Neuron (in vitro differentiated cells): ENCODE data around the gene DEPDC5.

Experiments
- H2AFZ ChIP-seq: one replicate; pipeline ENCODE4 v1.6.1; 2013; ENCODE audit warnings: low read depth, mild to moderate bottlenecking, inconsistent platforms, low read length, moderate library complexity
- H3K27me3 ChIP-seq: one replicate; pipeline ENCODE4 v1.6.1; 2013; ENCODE audit warnings: low read length; ENCODE audit not compliant: insufficient read depth
- H3K36me3 ChIP-seq: one replicate; pipeline ENCODE4 v1.6.1; 2013; ENCODE audit warnings: low read length; ENCODE audit not compliant: insufficient read depth
- H3K4me1 ChIP-seq: one replicate; pipeline ENCODE4 v1.6.1; 2013; ENCODE audit warnings: low read length; ENCODE audit not compliant: insufficient read depth
- H3K4me3 ChIP-seq: 2 replicates; pipeline ENCODE4 v1.5.1; 2013; ENCODE audit warnings: mild to moderate bottlenecking, low read length, moderate library complexity
- H3K9me3 ChIP-seq: one replicate; pipeline ENCODE4 v1.6.1; 2013; ENCODE audit warnings: low read length

DEPDC5 gene

DNA sequence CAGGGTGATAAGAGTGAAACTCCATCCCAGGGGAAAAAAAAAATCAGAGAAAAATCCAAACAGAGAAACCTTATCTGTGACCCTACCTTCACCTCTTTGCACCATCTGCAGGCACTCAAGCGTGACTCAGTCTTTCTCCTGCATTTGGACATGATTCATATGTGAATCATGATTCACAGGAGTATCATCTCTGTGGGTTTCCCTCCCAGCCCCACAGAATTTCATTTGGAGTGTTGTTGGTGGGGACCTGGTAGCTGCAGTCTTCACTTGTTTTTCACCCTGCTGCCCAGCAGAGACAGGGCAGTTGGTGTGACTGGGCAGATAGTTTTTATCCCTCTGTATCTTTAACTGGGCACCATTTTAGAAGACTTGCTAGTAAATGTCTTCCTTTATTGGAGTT, 75.7 kb downstream of the DEPDC5 start:
- peaks cover 23% of the 10 kb centered on the region for H3K4me1 ChIP-seq
- H3K4me3 ChIP-seq = no peak overlapping the region
- H3K36me3 ChIP-seq = peaks cover 30% of the 10 kb centered on the region
- no peak overlapping the region for H2AFZ ChIP-seq
- H3K27me3 ChIP-seq = no peaks in the 10 kb centered on the region
- no peaks in the 10 kb centered on the region for H3K9me3 ChIP-seq

DNA sequence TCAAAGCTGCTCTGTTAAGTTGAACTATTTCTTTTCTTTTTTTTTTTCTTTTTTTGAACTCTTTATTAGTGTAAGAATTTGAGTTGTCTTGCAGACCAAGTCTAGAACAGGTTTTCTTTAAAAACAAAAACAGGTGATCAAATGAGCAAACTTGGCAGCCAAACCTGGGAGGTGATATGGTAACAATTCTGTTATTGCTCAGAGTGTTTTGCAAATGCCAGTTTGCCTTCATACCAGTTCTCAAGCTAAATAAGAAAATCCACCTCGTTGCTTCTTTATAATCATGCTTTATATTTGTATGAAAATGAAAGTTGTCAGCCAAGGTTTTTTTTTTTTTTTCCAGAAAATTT, 76.9 kb downstream of the DEPDC5 start:
- Histone ChIP-seq H2AFZ (no peak overlapping the region), H3K27me3 (no peaks in the 10 kb centered on the region), H3K4me1 (peaks cover 19% of the 10 kb centered on the region), H3K36me3 (peaks cover 37% of the 10 kb centered on the region), H3K4me3 (no peak overlapping the region), H3K9me3 (no peaks in the 10 kb centered on the region)

DNA sequence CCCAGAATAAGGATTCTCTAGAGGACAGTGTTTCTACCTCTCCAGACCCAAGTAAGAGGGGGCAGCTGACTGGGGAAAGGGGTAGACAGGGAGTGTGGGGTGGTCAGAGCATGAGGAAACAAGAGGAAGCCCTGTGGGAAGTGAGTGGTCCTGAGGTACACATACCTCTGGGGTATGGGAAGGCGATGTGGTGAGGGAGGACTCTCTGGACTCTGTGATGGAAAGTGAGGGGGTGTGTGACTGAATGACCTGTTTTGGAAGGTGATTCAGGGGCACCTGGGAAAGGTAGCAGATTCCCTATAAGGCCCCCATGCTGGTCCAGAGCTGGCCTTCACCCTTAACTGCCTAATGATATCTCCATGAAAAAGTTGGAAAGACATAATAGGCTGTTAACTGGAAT, 80.1 kb downstream of the DEPDC5 start:
- no peaks in the 10 kb centered on the region for H3K4me1 ChIP-seq
- H3K36me3 ChIP-seq = peaks cover 46% of the 10 kb centered on the region
- no peaks in the 10 kb centered on the region for H3K9me3 ChIP-seq
- H2AFZ ChIP-seq = no peak overlapping the region
- H3K27me3 ChIP-seq = no peaks in the 10 kb centered on the region
- no peak overlapping the region for H3K4me3 ChIP-seq

DNA sequence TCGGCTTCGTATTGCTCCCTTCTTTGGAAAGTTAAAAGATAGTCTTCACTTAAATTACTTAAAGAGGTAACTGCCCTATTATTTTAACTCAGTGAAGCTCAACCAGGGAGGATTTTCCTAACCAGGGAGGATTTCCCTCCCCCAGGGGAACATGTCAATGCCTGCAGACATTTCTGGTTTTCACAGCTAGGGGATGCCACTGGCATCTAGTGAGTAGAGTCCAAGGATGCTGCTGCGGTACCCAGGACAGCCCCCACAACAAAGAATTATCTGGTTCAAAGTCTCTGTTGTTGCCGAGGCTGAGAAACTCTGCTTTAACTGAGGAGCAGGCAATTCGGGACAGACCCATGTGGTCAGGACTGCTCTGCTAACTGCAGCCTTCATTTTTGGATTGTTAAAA, 82.2 kb downstream of the DEPDC5 start:
- Histone ChIP-seq H3K4me1 (no peaks in the 10 kb centered on the region), H3K9me3 (no peaks in the 10 kb centered on the region)

DNA sequence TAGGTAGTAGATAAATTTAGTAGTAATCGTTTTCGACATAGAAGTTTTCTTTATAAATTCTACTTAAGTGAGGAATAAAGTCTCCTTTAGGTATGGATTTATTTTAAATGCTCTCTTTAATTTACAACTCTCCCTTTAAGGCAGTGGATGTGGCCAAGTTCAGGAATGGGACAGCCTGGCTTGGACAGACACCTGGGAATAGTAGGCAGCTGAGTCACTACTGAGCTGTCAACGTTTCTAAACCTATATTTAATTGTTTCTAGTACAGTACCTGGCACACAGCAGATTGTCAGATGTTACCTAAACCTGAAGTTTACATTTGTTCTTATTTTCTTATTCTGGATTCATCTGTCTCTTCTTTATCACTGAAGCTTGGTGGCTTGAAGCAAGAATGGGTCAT, 85.1 kb downstream of the DEPDC5 start:
- peaks cover 60% of the 10 kb centered on the region for H3K36me3 ChIP-seq
- no peaks in the 10 kb centered on the region for H3K9me3 ChIP-seq

More for the DNA sequence above, 82.2 kb downstream of the DEPDC5 start:
- H3K27me3 ChIP-seq = no peaks in the 10 kb centered on the region
- H3K36me3 ChIP-seq = peaks cover 47% of the 10 kb centered on the region
- no peak overlapping the region for H3K4me3 ChIP-seq
- H2AFZ ChIP-seq = no peak overlapping the region

DNA sequence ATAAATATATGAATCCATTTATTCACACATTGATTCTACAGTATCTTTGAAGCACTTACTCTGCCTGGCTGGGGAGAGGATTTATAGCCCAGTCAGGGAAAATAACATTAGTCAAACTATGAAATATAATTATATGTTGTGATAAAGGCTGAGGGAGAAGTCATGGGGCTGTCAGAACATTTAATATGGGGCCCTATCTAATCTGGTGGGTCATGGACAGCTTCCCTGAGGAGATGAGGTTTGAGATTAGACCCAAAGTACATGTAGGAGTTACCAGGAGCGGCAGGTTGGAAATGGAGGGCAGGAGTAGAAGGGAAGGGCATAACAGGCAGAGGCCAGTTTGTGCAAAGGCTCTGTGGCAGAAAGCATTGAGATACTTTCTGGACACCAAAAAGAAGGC, 86.2 kb downstream of the DEPDC5 start:
- no peaks in the 10 kb centered on the region for H3K4me1 ChIP-seq
- peaks cover 61% of the 10 kb centered on the region for H3K36me3 ChIP-seq
- no peak overlapping the region for H2AFZ ChIP-seq
- no peak overlapping the region for H3K4me3 ChIP-seq
- no peaks in the 10 kb centered on the region for H3K9me3 ChIP-seq
- no peaks in the 10 kb centered on the region for H3K27me3 ChIP-seq

More for the DNA sequence above, 85.1 kb downstream of the DEPDC5 start:
- Histone ChIP-seq H3K27me3 (no peaks in the 10 kb centered on the region), H3K4me1 (no peaks in the 10 kb centered on the region), H3K4me3 (no peak overlapping the region), H2AFZ (no peak overlapping the region)

DNA sequence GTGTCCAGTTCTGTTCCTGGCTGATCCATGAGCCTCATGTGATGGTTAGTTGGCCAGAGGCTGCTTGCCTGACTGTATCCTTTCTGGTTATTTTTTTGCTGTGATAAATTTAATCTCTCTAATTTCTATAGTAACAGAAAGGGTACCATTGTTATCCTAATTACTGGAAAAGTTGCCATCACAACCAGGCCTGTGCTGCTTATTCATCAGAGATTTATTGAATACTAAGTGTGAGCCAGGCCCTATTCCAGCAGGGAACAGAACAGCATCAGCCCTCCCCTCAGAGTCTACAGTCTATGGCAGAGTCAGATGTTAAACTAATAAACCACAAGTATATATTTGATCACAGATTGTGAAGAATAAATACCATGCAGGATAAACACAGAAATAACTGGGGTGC, 86.8 kb downstream of the DEPDC5 start:
- H3K4me3 ChIP-seq = no peak overlapping the region
- H3K9me3 ChIP-seq = no peaks in the 10 kb centered on the region
- H3K27me3 ChIP-seq = no peaks in the 10 kb centered on the region
- peaks cover 65% of the 10 kb centered on the region for H3K36me3 ChIP-seq
- H2AFZ ChIP-seq = no peak overlapping the region
- no peaks in the 10 kb centered on the region for H3K4me1 ChIP-seq

DNA sequence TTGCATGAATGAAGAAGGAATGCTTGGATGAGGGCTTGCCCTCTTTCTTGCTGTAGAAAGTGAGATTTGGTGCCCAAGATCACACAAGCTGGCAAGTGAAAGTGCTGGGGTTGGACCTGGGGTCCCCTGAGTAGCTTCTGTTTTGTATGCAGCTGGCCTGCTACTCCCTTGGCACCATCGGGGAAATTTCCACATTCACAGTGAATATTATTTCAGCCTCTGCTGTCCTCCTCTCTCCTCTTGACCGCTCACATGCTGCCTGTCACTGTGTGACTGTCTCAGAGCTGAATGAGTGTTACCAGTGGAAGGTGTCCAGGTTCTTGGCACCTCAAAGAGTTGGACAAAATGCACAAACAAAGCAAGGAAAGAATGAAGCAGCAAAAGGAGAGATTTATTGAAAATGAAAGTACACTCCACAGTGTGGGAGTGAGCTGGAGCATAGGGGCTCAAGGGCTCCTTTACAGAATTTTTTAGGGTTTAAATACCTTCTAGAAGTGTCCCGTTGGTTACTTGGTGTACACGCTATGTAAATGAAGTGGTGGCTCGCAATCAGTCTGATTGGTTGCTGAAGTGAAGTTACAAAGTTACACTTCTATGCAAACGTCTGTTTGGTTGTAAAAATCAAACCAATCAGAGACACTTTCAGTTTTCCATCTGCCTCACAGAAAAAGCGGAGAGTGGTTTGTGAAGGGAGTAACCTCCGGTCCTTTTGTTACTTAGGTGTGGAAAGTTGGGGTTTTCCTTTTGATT, 87.4 kb downstream of the DEPDC5 start:
- no peak overlapping the region for H3K4me3 ChIP-seq
- H3K4me1 ChIP-seq = no peaks in the 10 kb centered on the region
- H3K9me3 ChIP-seq = no peaks in the 10 kb centered on the region
- H3K36me3 ChIP-seq = peaks cover 66% of the 10 kb centered on the region
- no peak overlapping the region for H2AFZ ChIP-seq
- H3K27me3 ChIP-seq = no peaks in the 10 kb centered on the region

DNA sequence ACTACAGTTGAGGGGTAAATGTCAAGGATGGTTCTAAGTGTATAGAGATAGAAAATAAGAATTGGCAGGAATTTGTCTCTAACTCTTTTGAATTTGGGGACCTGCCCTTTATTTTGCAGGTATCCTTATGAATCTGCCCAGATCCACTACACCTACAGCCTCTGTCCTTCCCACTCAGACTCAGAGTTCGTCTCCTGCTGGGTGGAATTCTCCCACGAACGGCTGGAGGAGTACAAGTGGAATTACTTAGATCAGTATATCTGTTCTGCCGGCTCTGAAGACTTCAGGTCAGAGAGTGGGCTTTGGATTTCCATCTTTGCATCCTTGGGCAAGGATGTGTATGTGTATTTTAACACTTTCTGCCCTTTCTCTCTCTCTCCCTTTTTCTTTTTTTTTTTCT, 89.7 kb downstream of the DEPDC5 start:
- H3K36me3 ChIP-seq = peaks cover 77% of the 10 kb centered on the region
- H3K4me1 ChIP-seq = no peaks in the 10 kb centered on the region
- H3K9me3 ChIP-seq = no peaks in the 10 kb centered on the region
- H3K4me3 ChIP-seq = no peak overlapping the region
- H2AFZ ChIP-seq = no peak overlapping the region
- H3K27me3 ChIP-seq = no peaks in the 10 kb centered on the region

DNA sequence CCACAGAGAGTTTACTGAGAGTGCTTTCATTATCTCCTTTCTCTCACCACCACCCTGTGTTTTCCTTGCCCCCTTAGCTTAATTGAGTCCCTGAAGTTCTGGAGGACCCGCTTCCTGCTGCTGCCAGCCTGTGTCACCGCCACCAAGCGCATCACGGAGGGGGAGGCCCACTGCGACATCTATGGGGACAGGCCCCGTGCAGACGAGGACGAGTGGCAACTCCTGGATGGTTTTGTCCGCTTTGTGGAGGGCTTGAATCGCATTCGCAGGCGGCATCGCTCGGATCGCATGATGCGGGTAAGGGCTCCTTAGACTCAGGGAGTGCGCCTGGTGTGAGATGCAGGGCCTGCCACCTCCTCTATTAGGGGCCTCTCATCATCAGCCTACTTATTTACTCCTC, 91.1 kb downstream of the DEPDC5 start:
- H2AFZ ChIP-seq = no peak overlapping the region
- H3K9me3 ChIP-seq = no peaks in the 10 kb centered on the region
- H3K27me3 ChIP-seq = no peaks in the 10 kb centered on the region
- H3K36me3 ChIP-seq = peaks cover 78% of the 10 kb centered on the region
- no peak overlapping the region for H3K4me3 ChIP-seq
- no peaks in the 10 kb centered on the region for H3K4me1 ChIP-seq

DNA sequence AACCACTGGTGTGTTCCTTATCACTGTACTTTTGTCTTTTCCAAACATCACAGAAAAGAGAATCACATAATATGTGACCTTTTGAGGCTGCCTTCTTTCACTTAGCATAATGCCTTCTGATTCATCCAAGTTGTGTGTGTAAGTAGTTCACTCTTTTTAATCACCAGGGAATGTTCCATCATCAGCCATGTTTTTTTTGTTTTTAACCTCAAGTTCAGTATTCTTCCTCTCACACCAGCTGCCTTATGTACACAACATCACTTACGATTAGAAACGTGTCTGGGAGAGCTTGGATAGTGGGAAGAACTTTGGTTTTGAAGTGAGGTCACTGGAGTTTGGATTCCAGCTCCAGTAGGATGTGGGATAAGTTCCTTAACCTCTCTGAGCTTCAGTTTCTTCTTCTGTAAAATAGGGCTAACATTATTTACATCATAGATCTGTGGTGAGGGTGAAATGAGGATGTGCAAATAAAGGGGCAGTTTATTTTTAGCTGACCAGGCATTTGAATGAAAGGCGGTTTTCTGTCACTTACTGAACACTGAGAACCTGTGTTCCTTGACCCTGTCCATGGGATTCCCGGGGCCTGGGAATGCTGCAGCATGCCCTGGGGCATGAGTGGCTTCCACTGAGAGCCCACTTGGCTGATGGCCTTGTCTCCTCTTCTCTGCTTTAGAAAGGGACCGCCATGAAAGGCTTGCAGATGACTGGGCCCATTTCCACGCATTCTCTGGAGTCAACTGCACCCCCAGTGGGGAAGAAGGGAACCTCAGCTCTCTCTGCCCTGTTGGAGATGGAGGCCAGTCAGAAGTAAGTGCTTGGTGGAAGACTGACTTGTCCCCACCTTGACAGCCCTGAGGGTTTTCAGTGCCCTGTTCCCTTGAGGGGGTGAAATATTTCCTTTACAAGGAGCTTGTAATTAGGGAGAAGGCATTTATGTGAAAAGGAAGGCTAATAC, 92.6 kb downstream of the DEPDC5 start:
- H3K27me3 ChIP-seq = no peaks in the 10 kb centered on the region
- H3K4me3 ChIP-seq = no peak overlapping the region
- H2AFZ ChIP-seq = no peak overlapping the region
- H3K9me3 ChIP-seq = no peaks in the 10 kb centered on the region
- no peaks in the 10 kb centered on the region for H3K4me1 ChIP-seq
- H3K36me3 ChIP-seq = peaks cover 78% of the 10 kb centered on the region

DNA sequence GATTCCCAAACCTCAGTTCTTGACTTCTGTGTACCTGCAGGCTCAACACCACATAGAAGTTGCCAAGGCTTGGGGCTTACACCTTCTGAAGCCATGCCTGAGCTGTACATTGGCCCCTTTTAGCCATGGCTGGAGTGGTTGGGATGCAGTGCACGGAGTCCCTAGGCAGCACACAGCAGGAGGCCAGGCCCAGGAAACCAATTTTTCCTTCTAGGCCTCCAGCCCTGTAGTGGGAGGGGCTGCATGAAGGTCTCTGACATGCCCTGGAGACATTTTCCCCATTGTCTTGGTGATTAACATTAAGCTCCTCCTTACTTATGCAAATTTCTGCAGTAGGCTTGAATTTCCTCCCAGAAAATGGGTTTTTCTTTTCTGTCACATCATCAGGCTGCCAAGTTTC, 94.6 kb downstream of the DEPDC5 start:
- peaks cover 70% of the 10 kb centered on the region for H3K36me3 ChIP-seq

DNA sequence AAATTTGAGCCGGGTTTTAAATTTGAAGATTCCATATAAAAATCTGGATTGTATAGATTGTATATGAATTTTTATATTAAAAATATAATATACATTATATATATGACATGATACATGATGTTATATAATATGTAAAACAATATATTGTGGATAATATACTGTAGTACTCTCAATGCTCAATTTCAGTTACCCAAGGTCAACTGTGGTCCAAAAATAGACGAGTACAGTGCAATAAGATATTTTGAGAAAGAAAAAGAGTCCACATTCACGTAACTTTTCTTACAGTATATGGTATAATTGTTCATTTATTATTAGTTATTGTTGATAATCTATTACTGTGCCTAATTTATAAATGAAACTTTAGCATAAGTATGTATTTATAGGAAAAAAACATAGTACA, 96.3 kb downstream of the DEPDC5 start:
- Histone ChIP-seq H2AFZ (no peak overlapping the region), H3K9me3 (no peaks in the 10 kb centered on the region), H3K36me3 (peaks cover 67% of the 10 kb centered on the region), H3K27me3 (no peaks in the 10 kb centered on the region), H3K4me1 (no peaks in the 10 kb centered on the region), H3K4me3 (no peak overlapping the region)

More for the DNA sequence above, 94.6 kb downstream of the DEPDC5 start:
- H2AFZ ChIP-seq = no peak overlapping the region
- no peak overlapping the region for H3K4me3 ChIP-seq
- H3K9me3 ChIP-seq = no peaks in the 10 kb centered on the region
- no peaks in the 10 kb centered on the region for H3K4me1 ChIP-seq
- no peaks in the 10 kb centered on the region for H3K27me3 ChIP-seq
